ENCODE measurements around the gene CFAP61.

The CFAP61 gene

DNA sequence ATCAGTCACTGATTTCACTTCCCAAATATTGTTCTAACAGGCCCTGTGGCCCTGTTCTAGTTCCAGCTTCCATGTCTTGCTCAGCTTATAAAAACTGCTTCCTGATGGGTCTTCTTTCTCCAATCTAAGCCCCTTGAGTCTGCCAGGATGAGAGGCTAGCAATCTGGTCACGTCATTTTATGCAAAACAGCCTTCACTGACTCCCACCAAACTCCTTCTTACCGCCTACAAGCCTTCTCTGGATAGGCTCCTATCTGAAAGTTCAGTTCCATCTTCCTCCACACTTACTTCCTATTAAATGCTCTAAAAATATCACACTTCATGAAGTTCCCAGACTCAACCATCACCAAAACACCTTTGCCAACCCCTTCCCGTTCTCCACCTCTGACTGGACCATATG is 15.6 kb upstream of the CFAP61 start:
- TF ChIP-seq, protein P1, sequence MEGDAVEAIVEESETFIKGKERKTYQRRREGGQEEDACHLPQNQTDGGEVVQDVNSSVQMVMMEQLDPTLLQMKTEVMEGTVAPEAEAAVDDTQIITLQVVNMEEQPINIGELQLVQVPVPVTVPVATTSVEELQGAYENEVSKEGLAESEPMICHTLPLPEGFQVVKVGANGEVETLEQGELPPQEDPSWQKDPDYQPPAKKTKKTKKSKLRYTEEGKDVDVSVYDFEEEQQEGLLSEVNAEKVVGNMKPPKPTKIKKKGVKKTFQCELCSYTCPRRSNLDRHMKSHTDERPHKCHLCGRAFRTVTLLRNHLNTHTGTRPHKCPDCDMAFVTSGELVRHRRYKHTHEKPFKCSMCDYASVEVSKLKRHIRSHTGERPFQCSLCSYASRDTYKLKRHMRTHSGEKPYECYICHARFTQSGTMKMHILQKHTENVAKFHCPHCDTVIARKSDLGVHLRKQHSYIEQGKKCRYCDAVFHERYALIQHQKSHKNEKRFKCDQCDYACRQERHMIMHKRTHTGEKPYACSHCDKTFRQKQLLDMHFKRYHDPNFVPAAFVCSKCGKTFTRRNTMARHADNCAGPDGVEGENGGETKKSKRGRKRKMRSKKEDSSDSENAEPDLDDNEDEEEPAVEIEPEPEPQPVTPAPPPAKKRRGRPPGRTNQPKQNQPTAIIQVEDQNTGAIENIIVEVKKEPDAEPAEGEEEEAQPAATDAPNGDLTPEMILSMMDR (conservative IDR thresholded peaks at IDR 0.05; ENCODE audit: low read depth, low read length), result no peak
- DNase-seq (ENCODE audit: low read depth), result no peak
- H3K4me3 ChIP-seq (ENCODE audit: low read depth, low read length), result no peak overlapping the region

DNA sequence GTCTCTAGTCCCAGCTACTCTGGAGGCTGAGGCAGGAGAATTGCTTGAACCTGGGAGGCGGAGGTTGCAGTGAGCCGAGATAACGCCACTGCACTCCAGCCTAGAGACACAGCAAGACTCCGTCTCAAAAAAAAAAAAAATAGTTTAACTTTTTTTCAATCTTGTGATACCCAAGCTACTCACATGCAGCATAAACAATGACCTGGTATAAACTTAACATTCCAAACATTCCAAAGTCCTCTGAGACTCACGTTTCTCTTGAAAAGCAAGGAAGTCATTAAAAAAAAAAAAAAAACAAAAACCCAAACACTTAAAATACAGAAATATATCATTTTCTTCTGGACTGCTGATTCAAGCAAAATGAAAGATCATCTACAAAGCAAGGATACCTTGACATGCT is 14.4 kb upstream of the CFAP61 start:
- no peak overlapping the region for H3K4me3 ChIP-seq (ENCODE audit: low read depth, low read length)
- TF ChIP-seq, protein P1 (conservative IDR thresholded peaks at IDR 0.05; ENCODE audit: low read depth, low read length), result no peak
- peak; percentile 81 for DNase-seq (ENCODE audit: low read depth)

DNA sequence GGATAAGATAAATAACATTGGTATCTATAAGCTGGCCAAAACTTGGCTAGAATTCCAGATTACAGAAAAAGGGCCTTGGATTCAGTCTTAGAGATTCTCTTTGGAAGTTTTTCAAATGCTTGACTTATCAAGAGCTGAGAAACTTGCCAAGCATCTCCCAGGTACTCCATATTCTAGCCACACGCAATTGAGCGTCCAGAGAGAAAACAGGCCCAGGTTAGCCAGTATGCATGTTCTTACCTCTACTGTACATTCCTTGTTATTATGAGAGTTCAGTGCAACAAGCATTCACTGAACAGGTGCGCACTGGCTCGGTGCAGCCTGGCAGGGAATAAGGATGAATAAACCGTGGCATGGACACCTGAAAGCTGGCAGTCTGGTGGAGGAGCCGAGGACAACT is 13.7 kb upstream of the CFAP61 start:
- TF ChIP-seq, protein P1 (conservative IDR thresholded peaks at IDR 0.05; ENCODE audit: low read depth, low read length), result no peak
- no peak overlapping the region for H3K4me3 ChIP-seq (ENCODE audit: low read depth, low read length)
- no peak for DNase-seq (ENCODE audit: low read depth)

DNA sequence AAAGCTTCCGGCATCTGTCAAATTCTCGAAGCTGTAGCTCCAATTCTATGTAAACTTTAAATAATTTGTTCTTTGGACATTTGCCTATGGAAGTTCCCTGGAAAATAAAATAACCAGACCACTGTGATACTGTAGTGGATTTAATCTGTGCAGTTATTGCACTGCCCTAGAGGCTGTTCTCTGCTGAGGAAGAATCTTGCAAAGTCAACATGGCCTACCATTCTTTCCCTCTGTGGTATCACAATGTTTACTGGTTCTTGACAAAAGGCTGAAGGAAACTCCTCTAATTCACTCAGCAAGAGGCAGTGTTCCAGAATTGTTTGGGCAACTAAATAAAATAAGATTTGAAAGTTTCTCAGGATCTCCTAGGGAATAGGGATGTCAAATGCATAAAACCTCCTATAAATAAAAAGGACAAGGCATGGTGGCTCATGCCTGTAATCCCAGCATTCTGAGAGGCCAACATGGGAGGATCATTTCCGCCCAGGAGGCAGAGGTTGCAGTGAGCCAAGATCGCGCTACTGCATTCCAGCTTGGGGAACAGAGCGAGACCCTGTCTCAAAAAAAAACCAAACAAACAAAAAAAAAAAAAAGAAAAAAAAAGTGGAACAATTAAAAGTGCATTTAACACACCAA is 12.5 kb upstream of the CFAP61 start:
- no peak overlapping the region for H3K4me3 ChIP-seq (ENCODE audit: low read depth, low read length)
- TF ChIP-seq, protein P1 (conservative IDR thresholded peaks at IDR 0.05; ENCODE audit: low read depth, low read length), result no peak
- DNase-seq (ENCODE audit: low read depth), result no peak

GRCh38 chr20:20051767-20052073 is 612 bp upstream of the CFAP61 start:
- peak overlapping the region; percentile 97 for H3K4me3 ChIP-seq (ENCODE audit: low read depth, low read length)
- TF ChIP-seq, protein P1 (conservative IDR thresholded peaks at IDR 0.05; ENCODE audit: low read depth, low read length), result no peak
- DNase-seq (ENCODE audit: low read depth), result peak; percentile 5

- no peak overlapping the region for H3K4me3 ChIP-seq (ENCODE audit: low read depth, low read length)
- TF ChIP-seq, protein P1 (conservative IDR thresholded peaks at IDR 0.05; ENCODE audit: low read depth, low read length), result no peak
- no peak for DNase-seq (ENCODE audit: low read depth)
Measured at GRCh38 chr20:20060234-20060998, 8.1 kb downstream of the CFAP61 start.

Measured in choroid plexus epithelial cell (primary cell).